ENCODE measurements around the gene RGS7BP.

RGS7BP gene

GRCh38 chr5:64489857-64490256 lies 16.0 kb upstream of the RGS7BP start:
- H3K4me3 ChIP-seq (ENCODE audit: low read length), result no peak overlapping the region
- H3K27me3 ChIP-seq (replicated peaks; ENCODE audit: insufficient read depth, low read length), result no peaks in the 10 kb centered on the region
- H3K4me1 ChIP-seq (ENCODE audit: low read length), result no peaks in the 10 kb centered on the region
- H3K4me2 ChIP-seq (ENCODE audit: low read depth, low read length), result no peak overlapping the region
- H3K9ac ChIP-seq (ENCODE audit: low read length), result no peak overlapping the region
- no peaks in the 10 kb centered on the region for H3K9me3 ChIP-seq (replicated peaks; ENCODE audit: insufficient read depth, low read length)
- H3F3A ChIP-seq (ENCODE audit: insufficient read depth, low read length), result no peaks in the 10 kb centered on the region
- H3K36me3 ChIP-seq (replicated peaks; ENCODE audit: insufficient read depth, low read length), result no peaks in the 10 kb centered on the region
- no peaks in the 10 kb centered on the region for H4K20me1 ChIP-seq (ENCODE audit: insufficient read depth, low read length)
- no peak overlapping the region for H3K27ac ChIP-seq (ENCODE audit: low read length)
- H3K79me2 ChIP-seq (ENCODE audit: low read length), result no peaks in the 10 kb centered on the region
- no peak overlapping the region for H2AFZ ChIP-seq (ENCODE audit: low read length)
- no peak for TF ChIP-seq EZH2 (optimal IDR thresholded peaks at IDR 0.05; ENCODE audit: low read depth, low read length)
- TF ChIP-seq EZH2phosphoT487 (IDR thresholded peaks at IDR 0.05; ENCODE audit: low read length), result no peak
- TF ChIP-seq CTCF (IDR thresholded peaks at IDR 0.05; ENCODE audit: low read length), result no peak
- DNase-seq, result no peak
- H3K9me2 ChIP-seq (replicated peaks; ENCODE audit: insufficient read depth, low read length), result no peaks in the 10 kb centered on the region

- Histone ChIP-seq H4K20me1 (ENCODE audit: insufficient read depth, low read length) (no peaks in the 10 kb centered on the region), H3K79me2 (ENCODE audit: low read length) (no peaks in the 10 kb centered on the region), H3K36me3 (replicated peaks; ENCODE audit: insufficient read depth, low read length) (no peaks in the 10 kb centered on the region), H3K27ac (ENCODE audit: low read length) (no peak overlapping the region), H3F3A (ENCODE audit: insufficient read depth, low read length) (no peaks in the 10 kb centered on the region), H3K9me2 (replicated peaks; ENCODE audit: insufficient read depth, low read length) (no peaks in the 10 kb centered on the region), H3K4me1 (ENCODE audit: low read length) (no peaks in the 10 kb centered on the region), H3K4me2 (ENCODE audit: low read depth, low read length) (no peak overlapping the region), H2AFZ (ENCODE audit: low read length) (no peak overlapping the region), H3K9ac (ENCODE audit: low read length) (no peak overlapping the region), H3K4me3 (ENCODE audit: low read length) (no peak overlapping the region), H3K9me3 (replicated peaks; ENCODE audit: insufficient read depth, low read length) (no peaks in the 10 kb centered on the region), H3K27me3 (replicated peaks; ENCODE audit: insufficient read depth, low read length) (no peaks in the 10 kb centered on the region)
- no peak for DNase-seq
- TF ChIP-seq EZH2phosphoT487 (IDR thresholded peaks at IDR 0.05; ENCODE audit: low read length), result no peak
- TF ChIP-seq EZH2 (optimal IDR thresholded peaks at IDR 0.05; ENCODE audit: low read depth, low read length), result no peak
- TF ChIP-seq CTCF (IDR thresholded peaks at IDR 0.05; ENCODE audit: low read length), result no peak
Measured at GRCh38 chr5:64497386-64497785, 8.4 kb upstream of the RGS7BP start.

- Histone ChIP-seq H3K9ac (ENCODE audit: low read length) (no peak overlapping the region), H3K36me3 (replicated peaks; ENCODE audit: insufficient read depth, low read length) (no peaks in the 10 kb centered on the region), H3K79me2 (ENCODE audit: low read length) (no peaks in the 10 kb centered on the region), H2AFZ (ENCODE audit: low read length) (no peak overlapping the region), H3K4me3 (ENCODE audit: low read length) (no peak overlapping the region), H3K4me2 (ENCODE audit: low read depth, low read length) (no peak overlapping the region), H3K4me1 (ENCODE audit: low read length) (no peaks in the 10 kb centered on the region), H3K9me2 (replicated peaks; ENCODE audit: insufficient read depth, low read length) (no peaks in the 10 kb centered on the region), H3K27me3 (replicated peaks; ENCODE audit: insufficient read depth, low read length) (no peaks in the 10 kb centered on the region), H3K27ac (ENCODE audit: low read length) (no peak overlapping the region), H3K9me3 (replicated peaks; ENCODE audit: insufficient read depth, low read length) (no peaks in the 10 kb centered on the region), H4K20me1 (ENCODE audit: insufficient read depth, low read length) (no peaks in the 10 kb centered on the region), H3F3A (ENCODE audit: insufficient read depth, low read length) (no peaks in the 10 kb centered on the region)
- TF ChIP-seq EZH2 (optimal IDR thresholded peaks at IDR 0.05; ENCODE audit: low read depth, low read length), result no peak
- no peak for TF ChIP-seq EZH2phosphoT487 (IDR thresholded peaks at IDR 0.05; ENCODE audit: low read length)
- no peak for TF ChIP-seq CTCF (IDR thresholded peaks at IDR 0.05; ENCODE audit: low read length)
- no peak for DNase-seq
Measured at GRCh38 chr5:64502196-64502595, 3.6 kb upstream of the RGS7BP start.

All from MM.1S (cell line).